ENCODE measurements around the gene EHD4. TPM values are rescaled to one million over a fixed set of nuclear protein-coding genes. Genes with fewer than 3 reads are reported as not detected.

Gene EHD4
- total and polyA plus RNA-seq, 2 experiments from 2014 or later = 27.3 to 34.7 TPM

DNA sequence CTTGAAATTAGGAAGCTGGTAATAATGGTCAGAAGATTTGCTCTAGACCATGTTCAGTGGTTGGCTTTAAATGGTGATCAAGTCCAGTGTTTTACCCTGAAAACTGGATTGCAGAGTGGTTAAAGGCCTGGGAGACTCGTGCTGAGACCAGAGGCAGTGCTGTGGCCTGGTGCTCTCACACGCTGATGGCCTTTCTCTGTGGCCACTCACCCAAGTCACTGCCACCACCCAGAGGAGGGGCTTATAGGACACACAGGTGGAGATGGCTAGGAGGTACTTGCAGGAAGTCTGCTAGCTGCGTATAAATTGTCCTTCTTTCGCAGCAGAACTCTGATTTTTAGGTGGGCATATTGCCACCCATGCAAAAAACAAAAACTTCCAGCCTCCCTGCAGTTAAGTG, 6.2 kb upstream of the EHD4 start:
- no peak for DNase-seq (ENCODE audit: low spot score)
- Histone ChIP-seq H3K27ac (no peak overlapping the region), H4K20me1 (ENCODE audit: insufficient read depth, poor library complexity, severe bottlenecking) (no peaks in the 10 kb centered on the region), H2AFZ (no peak overlapping the region), H3K79me2 (no peaks in the 10 kb centered on the region), H3K4me3 (no peak overlapping the region), H3K4me2 (no peak overlapping the region), H3K27me3 (no peaks in the 10 kb centered on the region), H3K36me3 (replicated peaks; ENCODE audit: insufficient read depth, low read depth) (no peaks in the 10 kb centered on the region), H3K9me2 (replicated peaks; ENCODE audit: insufficient read depth) (no peaks in the 10 kb centered on the region), H3K4me1 (ENCODE audit: insufficient read depth) (peaks cover 9% of the 10 kb centered on the region), H3K9me3 (ENCODE audit: low read depth) (no peaks in the 10 kb centered on the region)
- 95% methylated on average over 4 of the region's 4 CpGs for WGBS (ENCODE audit: low lambda C conversion rate, missing lambda C conversion rate)
- TF ChIP-seq CTCF (IDR thresholded peaks at IDR 0.05; ENCODE audit: poor library complexity) = no peak

GRCh38 chr15:41977757-41978383, 5.5 kb upstream of the EHD4 start:
- H3K9me2 ChIP-seq (replicated peaks; ENCODE audit: insufficient read depth) = no peaks in the 10 kb centered on the region
- H3K4me2 ChIP-seq = no peak overlapping the region
- H3K27ac ChIP-seq = no peak overlapping the region
- no peaks in the 10 kb centered on the region for H3K79me2 ChIP-seq
- H3K36me3 ChIP-seq (replicated peaks; ENCODE audit: insufficient read depth, low read depth) = no peaks in the 10 kb centered on the region
- H3K4me1 ChIP-seq (ENCODE audit: insufficient read depth) = peaks cover 9% of the 10 kb centered on the region
- no peaks in the 10 kb centered on the region for H4K20me1 ChIP-seq (ENCODE audit: insufficient read depth, poor library complexity, severe bottlenecking)
- H3K27me3 ChIP-seq = no peaks in the 10 kb centered on the region
- no peak for DNase-seq (ENCODE audit: low spot score)
- no peaks in the 10 kb centered on the region for H3K9me3 ChIP-seq (ENCODE audit: low read depth)
- H2AFZ ChIP-seq = no peak overlapping the region
- no peak for TF ChIP-seq EZH2phosphoT487 (IDR thresholded peaks at IDR 0.05; ENCODE audit: low read depth, severe bottlenecking, unreplicated experiment)
- TF ChIP-seq CTCF (IDR thresholded peaks at IDR 0.05; ENCODE audit: poor library complexity) = no peak
- TF ChIP-seq EZH2 (IDR thresholded peaks at IDR 0.05; ENCODE audit: borderline replicate concordance) = no peak
- H3K4me3 ChIP-seq = no peak overlapping the region
- WGBS (ENCODE audit: low lambda C conversion rate, missing lambda C conversion rate) = 96% methylated on average over 6 of the region's 6 CpGs

GRCh38 chr15:41975669-41976068, 3.3 kb upstream of the EHD4 start:
- no peaks in the 10 kb centered on the region for H3K9me3 ChIP-seq (ENCODE audit: low read depth)
- peaks cover 4% of the 10 kb centered on the region for H4K20me1 ChIP-seq (ENCODE audit: insufficient read depth, poor library complexity, severe bottlenecking)
- no peak for DNase-seq (ENCODE audit: low spot score)
- WGBS (ENCODE audit: low lambda C conversion rate, missing lambda C conversion rate) = 75% methylated on average over 2 of the region's 2 CpGs
- no peaks in the 10 kb centered on the region for H3K9me2 ChIP-seq (replicated peaks; ENCODE audit: insufficient read depth)
- H3K79me2 ChIP-seq = peaks cover 7% of the 10 kb centered on the region
- TF ChIP-seq EZH2phosphoT487 (IDR thresholded peaks at IDR 0.05; ENCODE audit: low read depth, severe bottlenecking, unreplicated experiment) (no peak), EZH2 (IDR thresholded peaks at IDR 0.05; ENCODE audit: borderline replicate concordance) (no peak), CTCF (IDR thresholded peaks at IDR 0.05; ENCODE audit: poor library complexity) (no peak)
- no peaks in the 10 kb centered on the region for H3K27me3 ChIP-seq
- H3K36me3 ChIP-seq (replicated peaks; ENCODE audit: insufficient read depth, low read depth) = no peaks in the 10 kb centered on the region
- peaks cover 9% of the 10 kb centered on the region for H3K4me1 ChIP-seq (ENCODE audit: insufficient read depth)
- no peak overlapping the region for H3K4me2 ChIP-seq
- no peak overlapping the region for H3K4me3 ChIP-seq
- H3K27ac ChIP-seq = no peak overlapping the region
- no peak overlapping the region for H2AFZ ChIP-seq

DNA sequence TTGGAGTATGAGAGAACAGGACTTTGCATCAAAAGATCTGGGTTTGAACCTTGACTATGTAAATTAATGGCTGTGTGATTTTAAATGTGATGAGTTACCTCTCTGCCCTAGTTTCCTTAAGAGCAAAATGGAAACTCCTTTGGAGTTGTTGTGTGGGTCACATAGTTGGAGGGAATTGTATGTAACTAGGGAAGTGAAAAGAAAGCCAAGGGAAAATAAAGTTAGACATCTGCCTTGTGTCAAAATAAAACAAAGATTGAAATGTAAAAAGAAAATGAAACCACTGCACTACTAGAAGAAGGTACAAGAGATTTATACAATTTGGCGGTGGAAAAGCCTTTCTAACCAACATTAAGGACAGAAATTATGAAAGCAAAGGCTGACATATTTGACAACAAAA, 1.7 kb upstream of the EHD4 start:
- Histone ChIP-seq H4K20me1 (ENCODE audit: insufficient read depth, poor library complexity, severe bottlenecking) (peaks cover 9% of the 10 kb centered on the region), H3K9me3 (ENCODE audit: low read depth) (no peaks in the 10 kb centered on the region), H3K27me3 (no peaks in the 10 kb centered on the region), H3K27ac (no peak overlapping the region), H3K36me3 (replicated peaks; ENCODE audit: insufficient read depth, low read depth) (no peaks in the 10 kb centered on the region), H3K4me2 (no peak overlapping the region), H3K9me2 (replicated peaks; ENCODE audit: insufficient read depth) (no peaks in the 10 kb centered on the region), H3K4me3 (no peak overlapping the region), H3K79me2 (peaks cover 22% of the 10 kb centered on the region), H3K4me1 (ENCODE audit: insufficient read depth) (no peaks in the 10 kb centered on the region), H2AFZ (no peak overlapping the region)
- WGBS (ENCODE audit: low lambda C conversion rate, missing lambda C conversion rate) = 89% methylated on average over 1 of the region's 1 CpG
- no peak for DNase-seq (ENCODE audit: low spot score)
- no peak for TF ChIP-seq EZH2 (IDR thresholded peaks at IDR 0.05; ENCODE audit: borderline replicate concordance)
- no peak for TF ChIP-seq CTCF (IDR thresholded peaks at IDR 0.05; ENCODE audit: poor library complexity)
- no peak for TF ChIP-seq EZH2phosphoT487 (IDR thresholded peaks at IDR 0.05; ENCODE audit: low read depth, severe bottlenecking, unreplicated experiment)

All from hepatocyte (in vitro differentiated cells).